Measurements from ENCODE around the gene PGGHG.

The PGGHG gene

DNA sequence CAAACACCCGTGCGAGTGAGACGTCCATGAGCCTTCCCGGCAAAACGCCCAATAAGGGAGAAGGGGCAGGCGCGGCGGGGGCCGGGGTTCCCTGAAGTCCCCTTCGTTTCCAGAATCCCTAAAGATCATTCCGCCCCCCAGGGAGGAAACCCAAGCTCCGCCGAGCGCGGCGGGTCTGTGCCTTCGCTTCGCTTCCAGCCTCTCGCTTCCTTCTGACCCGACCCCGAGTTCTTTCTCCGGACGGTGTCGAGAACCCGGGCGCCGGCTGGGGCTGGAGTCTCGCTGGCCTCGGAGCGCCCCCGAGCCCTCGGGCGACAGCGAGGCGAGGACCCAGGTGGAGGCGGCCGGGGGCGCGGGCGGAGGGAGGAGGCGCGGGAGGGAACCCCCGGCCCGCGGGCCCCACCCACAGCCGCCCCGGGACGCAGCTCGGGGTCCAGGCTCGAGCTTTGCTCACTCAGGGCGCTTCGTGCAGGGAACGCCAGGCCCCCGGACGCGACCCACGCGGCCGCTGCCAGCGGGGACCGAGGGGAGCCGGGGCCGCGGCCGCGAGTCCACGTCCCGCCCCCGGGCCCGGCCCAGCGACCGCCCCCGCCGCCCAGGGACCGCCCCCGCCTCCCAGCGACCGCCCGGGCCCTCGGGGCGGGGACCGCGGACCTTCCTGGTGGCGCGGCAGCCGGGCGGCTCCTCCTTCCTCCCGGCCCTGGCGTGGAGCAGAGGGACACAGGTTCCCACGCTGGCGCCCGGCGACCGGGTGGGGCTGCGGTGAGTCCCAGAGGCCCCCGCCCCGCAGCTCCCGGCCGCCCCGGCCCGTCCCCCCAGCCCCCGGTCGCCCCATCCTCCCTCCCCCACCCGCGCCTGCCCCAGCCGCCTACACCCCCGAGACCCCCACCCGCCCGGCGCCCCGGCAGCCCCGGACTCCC, at the start of gene PGGHG:
Gene PGGHG (plus strand): TSS at position 649 of the 920 bp plus-strand sequence. CDS start 691 bp downstream, outside the sequence.
- peak within 1 kb of the TSS; percentile 61 for H3K4me3 ChIP-seq (ENCODE audit: low read depth, low read length)
- TF ChIP-seq, protein P1, sequence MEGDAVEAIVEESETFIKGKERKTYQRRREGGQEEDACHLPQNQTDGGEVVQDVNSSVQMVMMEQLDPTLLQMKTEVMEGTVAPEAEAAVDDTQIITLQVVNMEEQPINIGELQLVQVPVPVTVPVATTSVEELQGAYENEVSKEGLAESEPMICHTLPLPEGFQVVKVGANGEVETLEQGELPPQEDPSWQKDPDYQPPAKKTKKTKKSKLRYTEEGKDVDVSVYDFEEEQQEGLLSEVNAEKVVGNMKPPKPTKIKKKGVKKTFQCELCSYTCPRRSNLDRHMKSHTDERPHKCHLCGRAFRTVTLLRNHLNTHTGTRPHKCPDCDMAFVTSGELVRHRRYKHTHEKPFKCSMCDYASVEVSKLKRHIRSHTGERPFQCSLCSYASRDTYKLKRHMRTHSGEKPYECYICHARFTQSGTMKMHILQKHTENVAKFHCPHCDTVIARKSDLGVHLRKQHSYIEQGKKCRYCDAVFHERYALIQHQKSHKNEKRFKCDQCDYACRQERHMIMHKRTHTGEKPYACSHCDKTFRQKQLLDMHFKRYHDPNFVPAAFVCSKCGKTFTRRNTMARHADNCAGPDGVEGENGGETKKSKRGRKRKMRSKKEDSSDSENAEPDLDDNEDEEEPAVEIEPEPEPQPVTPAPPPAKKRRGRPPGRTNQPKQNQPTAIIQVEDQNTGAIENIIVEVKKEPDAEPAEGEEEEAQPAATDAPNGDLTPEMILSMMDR (IDR thresholded peaks at IDR 0.05; ENCODE audit: insufficient read depth, low read length, missing control alignments), result no peak
- DNase-seq (ENCODE audit: low read depth, low spot score), result no peak
- ChIA-PET POLR2A (no interaction called here), CTCF (interaction anchor here (3.4 to 9.1 kb wide), 2 partner anchors 17 to 38 kb away, joined by 10 to 68 read pairs; partner anchors contain the start of gene IFITM2)

DNA sequence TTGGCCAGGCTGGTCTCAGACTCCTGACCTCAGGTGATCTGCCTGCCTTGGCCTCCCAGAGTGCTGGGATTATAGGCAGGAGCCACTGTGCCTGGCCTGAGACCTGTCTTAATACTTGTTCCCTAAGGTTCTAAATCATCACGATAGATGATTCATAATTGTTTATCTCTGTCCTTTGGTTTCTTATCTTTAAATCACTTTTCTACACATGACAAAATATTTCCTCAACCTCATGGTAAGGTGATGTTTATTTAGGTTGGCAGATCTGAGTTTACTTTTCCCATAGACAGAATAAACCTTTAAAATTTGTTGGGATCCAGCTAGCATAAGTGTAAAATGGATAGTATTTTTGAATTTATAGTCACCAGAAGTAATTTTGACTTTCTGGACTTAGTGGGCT, 48.6 kb upstream of the PGGHG start:
- TF ChIP-seq, protein P1 (IDR thresholded peaks at IDR 0.05; ENCODE audit: insufficient read depth, low read length, missing control alignments), result no peak
- no peak for DNase-seq (ENCODE audit: low read depth, low spot score)
- ChIA-PET POLR2A (no interaction called here), CTCF (interaction anchor here (6.6 kb wide), 1 partner anchor 10 kb away, joined by 79 read pairs; no protein-coding TSS in a partner anchor)
- H3K4me3 ChIP-seq (ENCODE audit: low read depth, low read length), result no peak overlapping the region

DNA sequence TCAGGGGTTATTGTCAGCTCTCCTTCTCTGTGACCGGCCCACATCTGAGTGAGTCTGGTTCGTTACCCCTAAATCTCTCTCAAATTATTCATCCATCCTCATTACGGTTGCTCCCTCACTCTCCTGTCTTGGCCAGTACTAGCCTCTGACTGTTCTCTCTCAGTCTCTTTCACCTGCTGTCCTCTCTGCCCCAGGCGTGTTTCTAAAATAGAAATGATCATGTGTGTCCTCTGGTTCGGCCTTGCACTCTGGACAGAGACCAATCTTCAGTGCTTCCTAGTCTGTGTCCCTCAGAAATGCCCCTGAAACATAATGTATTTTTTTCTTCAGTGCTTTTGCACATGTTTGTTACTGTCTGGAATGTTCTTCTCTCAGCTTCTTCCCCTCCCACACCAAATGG, 47.3 kb upstream of the PGGHG start:
- ChIA-PET CTCF (interaction anchor here (0.7 to 6.6 kb wide), 5 partner anchors 8 to 209 kb away, joined by 3 to 79 read pairs (median 4); no protein-coding TSS in a partner anchor), POLR2A (no interaction called here)
- no peak overlapping the region for H3K4me3 ChIP-seq (ENCODE audit: low read depth, low read length)
- TF ChIP-seq, protein P1 (IDR thresholded peaks at IDR 0.05; ENCODE audit: insufficient read depth, low read length, missing control alignments), result no peak
- DNase-seq (ENCODE audit: low read depth, low spot score), result no peak

DNA sequence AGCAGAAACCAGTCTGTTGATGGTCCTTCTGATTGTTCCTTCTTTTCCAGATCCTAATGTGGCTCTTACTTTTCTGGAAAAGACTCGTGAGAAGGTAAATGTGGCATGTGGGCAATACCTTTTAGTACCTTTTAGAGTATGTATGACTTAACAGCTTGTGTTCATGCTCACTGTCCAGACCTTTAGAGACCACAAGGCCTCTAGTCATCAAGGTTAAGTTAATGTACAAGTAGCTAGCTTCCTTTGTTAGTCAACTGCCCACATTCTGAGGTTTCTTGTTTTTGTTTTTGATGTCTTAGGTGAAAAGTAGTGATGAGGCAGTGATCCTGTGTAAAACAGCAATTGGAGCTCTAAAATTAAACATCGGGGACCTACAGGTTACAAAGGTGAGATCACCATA, 44.5 kb upstream of the PGGHG start:
- H3K4me3 ChIP-seq (ENCODE audit: low read depth, low read length), result no peak overlapping the region
- TF ChIP-seq, protein P1 (IDR thresholded peaks at IDR 0.05; ENCODE audit: insufficient read depth, low read length, missing control alignments), result no peak
- POLR2A ChIA-PET, result no interaction called here
- CTCF ChIA-PET, result interaction anchor here (0.6 to 0.7 kb wide), 3 partner anchors 62 to 117 kb away, joined by 3 read pairs; no protein-coding TSS in a partner anchor
- DNase-seq (ENCODE audit: low read depth, low spot score), result no peak

DNA sequence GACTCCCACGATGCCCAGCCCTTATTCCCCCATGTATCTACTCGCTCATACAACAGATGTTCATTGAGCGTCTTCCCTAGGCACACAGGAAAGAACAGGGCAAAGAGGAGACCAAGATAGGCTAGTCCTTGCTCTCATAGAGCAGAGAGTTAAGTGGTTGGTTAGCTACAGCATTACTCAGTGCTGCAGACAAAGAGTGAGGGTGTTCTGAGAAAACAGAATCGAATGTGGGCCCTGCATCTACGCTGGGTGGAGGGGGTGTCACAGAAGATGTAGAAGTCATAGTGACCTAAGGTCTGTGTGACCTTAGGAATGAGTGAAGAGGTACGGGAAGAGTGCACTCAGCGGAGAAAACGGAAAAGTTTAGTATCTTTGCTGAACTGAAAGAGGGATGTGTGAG, 39.9 kb upstream of the PGGHG start:
- TF ChIP-seq, protein P1 (IDR thresholded peaks at IDR 0.05; ENCODE audit: insufficient read depth, low read length, missing control alignments), result no peak
- ChIA-PET POLR2A (no interaction called here), CTCF (interaction anchor here (1.6 to 5.5 kb wide), 4 partner anchors 9 to 113 kb away, joined by 7 to 79 read pairs (median 36); partner anchors contain the start of gene PSMD13)

DNA sequence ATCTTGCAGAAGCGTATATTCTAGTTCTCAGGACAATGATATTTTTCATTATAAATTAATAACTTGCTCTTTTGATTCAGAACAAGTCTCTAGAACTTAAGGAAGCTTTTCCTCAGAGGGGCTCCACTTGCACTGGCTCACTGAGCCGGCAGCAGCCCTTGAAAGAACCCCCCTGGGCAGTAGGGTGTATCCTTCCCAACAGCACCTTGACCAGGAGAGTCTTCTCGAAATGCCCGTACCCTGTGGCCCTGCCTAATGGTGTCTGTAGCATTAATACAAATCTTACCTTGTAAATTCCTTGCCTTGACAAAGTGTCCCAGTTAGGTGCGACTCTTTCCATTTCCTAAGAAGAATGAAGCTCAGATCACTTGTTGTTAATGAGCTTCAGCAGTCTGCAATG, 38.7 kb upstream of the PGGHG start:
- no peak for DNase-seq (ENCODE audit: low read depth, low spot score)
- H3K4me3 ChIP-seq (ENCODE audit: low read depth, low read length), result no peak overlapping the region
- TF ChIP-seq, protein P1 (IDR thresholded peaks at IDR 0.05; ENCODE audit: insufficient read depth, low read length, missing control alignments), result no peak
- ChIA-PET CTCF (interaction anchor here (0.8 to 5.5 kb wide), 24 partner anchors 9 to 204 kb away, joined by 3 to 79 read pairs (median 8); partner anchors contain the start of genes NLRP6, PGGHG, PSMD13 and PTDSS2), POLR2A (no interaction called here)

More for the DNA sequence above, 39.9 kb upstream of the PGGHG start:
- no peak overlapping the region for H3K4me3 ChIP-seq (ENCODE audit: low read depth, low read length)
- no peak for DNase-seq (ENCODE audit: low read depth, low spot score)
